ENCODE data around the gene GRM1.

GRM1 gene

DNA sequence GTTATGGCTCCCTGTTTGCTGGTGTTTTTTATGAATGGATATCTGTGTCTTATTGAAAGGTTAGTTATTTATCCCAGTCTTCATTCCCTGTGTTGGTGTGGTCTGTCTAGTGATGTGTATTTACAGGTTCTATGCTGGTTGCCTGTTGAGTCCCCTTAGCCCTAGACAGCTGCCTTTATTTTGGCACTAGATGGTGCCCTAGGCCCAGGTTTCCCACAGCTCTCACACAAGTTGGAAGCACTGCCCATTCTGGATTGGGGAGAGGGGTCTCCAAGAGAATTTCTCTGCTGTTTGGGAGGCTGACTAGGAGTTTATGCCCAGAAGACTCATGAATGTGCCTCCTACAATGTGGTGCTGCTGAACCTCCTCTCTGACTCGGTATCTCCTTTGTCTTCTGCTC lies 12.4 kb downstream of the GRM1 start:
- Histone ChIP-seq H3K27ac (ENCODE audit: insufficient read depth, low read depth, low read length, poor library complexity, severe bottlenecking) (no peak overlapping the region), H3K4me1 (ENCODE audit: control insufficient read depth, insufficient read depth, low read length) (no peaks in the 10 kb centered on the region), H3K36me3 (ENCODE audit: control insufficient read depth, insufficient read depth, low read length) (no peaks in the 10 kb centered on the region), H3K4me3 (ENCODE audit: insufficient read depth, low read depth, low read length) (no peak overlapping the region), H3K9me3 (ENCODE audit: control insufficient read depth, low read length) (peaks cover 3% of the 10 kb centered on the region), H3K27me3 (ENCODE audit: control insufficient read depth, insufficient read depth, low read length, poor library complexity, severe bottlenecking) (no peaks in the 10 kb centered on the region)
- WGBS, 2 experiments: 82 to 90% methylated on average over 1 of the region's 1 CpG

DNA sequence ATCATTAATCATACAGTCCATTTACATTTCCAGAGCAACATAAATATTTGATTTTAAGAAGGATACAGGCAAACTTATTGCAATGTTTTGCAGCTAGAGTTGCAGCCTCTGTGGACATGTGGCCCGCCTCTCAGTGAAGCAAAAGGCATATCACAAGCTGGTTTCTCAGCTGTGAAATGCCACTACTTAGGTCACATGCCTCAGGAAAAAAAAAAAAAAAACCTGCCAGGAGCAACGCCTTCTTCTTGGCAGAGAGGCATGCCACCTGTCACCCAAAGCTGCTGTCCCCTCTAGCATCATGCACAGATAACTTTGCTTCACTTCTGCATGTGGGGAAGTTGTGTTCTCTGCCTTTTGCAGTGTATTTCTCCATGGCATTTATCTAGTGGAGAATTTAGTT lies 18.5 kb downstream of the GRM1 start:
- H3K4me3 ChIP-seq (ENCODE audit: insufficient read depth, low read depth, low read length): no peak overlapping the region
- H3K4me1 ChIP-seq (ENCODE audit: control insufficient read depth, insufficient read depth, low read length): no peaks in the 10 kb centered on the region
- H3K36me3 ChIP-seq (ENCODE audit: control insufficient read depth, insufficient read depth, low read length): no peaks in the 10 kb centered on the region
- H3K27me3 ChIP-seq (ENCODE audit: control insufficient read depth, insufficient read depth, low read length, poor library complexity, severe bottlenecking): no peaks in the 10 kb centered on the region
- H3K9me3 ChIP-seq (ENCODE audit: control insufficient read depth, low read length): no peaks in the 10 kb centered on the region
- H3K27ac ChIP-seq (ENCODE audit: insufficient read depth, low read depth, low read length, poor library complexity, severe bottlenecking): no peak overlapping the region
- WGBS, 2 experiments: 74 to 82% methylated on average over 2 of the region's 2 CpGs

DNA sequence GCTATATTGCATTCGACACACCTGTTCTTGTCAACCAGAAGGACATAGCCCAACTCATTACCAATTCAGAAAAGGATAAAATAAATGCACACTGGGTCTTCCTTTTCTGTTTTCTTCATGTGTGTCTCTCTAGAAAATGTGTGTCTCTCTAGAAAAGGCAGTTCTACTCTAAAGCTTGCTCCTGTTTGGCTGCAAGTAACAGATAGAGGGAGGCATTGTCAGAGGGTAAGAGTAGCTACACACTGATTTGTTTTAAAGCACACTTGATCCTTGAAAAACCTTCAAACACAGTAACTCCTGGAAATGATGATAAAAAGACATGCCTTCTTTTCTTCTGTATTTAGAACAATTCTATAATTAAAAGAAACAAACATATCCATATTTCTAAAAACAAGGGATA lies 21.3 kb downstream of the GRM1 start:
- Histone ChIP-seq H3K4me3 (ENCODE audit: insufficient read depth, low read depth, low read length) (no peak overlapping the region), H3K27ac (ENCODE audit: insufficient read depth, low read depth, low read length, poor library complexity, severe bottlenecking) (no peak overlapping the region), H3K9me3 (ENCODE audit: control insufficient read depth, low read length) (no peaks in the 10 kb centered on the region), H3K27me3 (ENCODE audit: control insufficient read depth, insufficient read depth, low read length, poor library complexity, severe bottlenecking) (no peaks in the 10 kb centered on the region), H3K4me1 (ENCODE audit: control insufficient read depth, insufficient read depth, low read length) (no peaks in the 10 kb centered on the region), H3K36me3 (ENCODE audit: control insufficient read depth, insufficient read depth, low read length) (no peaks in the 10 kb centered on the region)
- 86 to 94% methylated on average over 1 of the region's 1 CpG for WGBS, 2 experiments

DNA sequence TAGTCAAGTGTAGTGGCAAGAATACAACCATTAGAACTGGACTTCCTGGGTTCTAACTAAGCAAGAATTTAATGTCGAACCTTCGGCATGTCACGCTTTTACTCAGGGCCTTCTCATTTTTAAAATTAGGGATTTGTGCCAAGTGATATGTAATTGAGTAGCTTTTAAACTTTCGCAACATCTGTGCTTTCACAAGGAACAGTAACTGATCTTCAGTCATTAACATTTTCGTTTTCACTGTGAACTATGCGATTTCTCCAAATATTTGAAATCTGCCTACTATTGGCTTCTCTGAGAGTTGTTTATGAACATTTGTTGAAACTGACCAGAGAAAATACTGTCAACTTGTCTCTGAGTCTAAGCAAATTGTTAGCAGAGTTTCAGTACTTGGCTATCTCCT lies 27.6 kb downstream of the GRM1 start:
- Histone ChIP-seq H3K27me3 (ENCODE audit: control insufficient read depth, insufficient read depth, low read length, poor library complexity, severe bottlenecking) (no peaks in the 10 kb centered on the region), H3K27ac (ENCODE audit: insufficient read depth, low read depth, low read length, poor library complexity, severe bottlenecking) (no peak overlapping the region), H3K4me3 (ENCODE audit: insufficient read depth, low read depth, low read length) (no peak overlapping the region), H3K36me3 (ENCODE audit: control insufficient read depth, insufficient read depth, low read length) (no peaks in the 10 kb centered on the region), H3K9me3 (ENCODE audit: control insufficient read depth, low read length) (no peaks in the 10 kb centered on the region), H3K4me1 (ENCODE audit: control insufficient read depth, insufficient read depth, low read length) (no peaks in the 10 kb centered on the region)
- WGBS, 2 experiments: 93 to 96% methylated on average over 5 of the region's 6 CpGs

GRCh38 chr6:146065690-146066089 lies 36.8 kb downstream of the GRM1 start:
- no peaks in the 10 kb centered on the region for H3K9me3 ChIP-seq (ENCODE audit: control insufficient read depth, low read length)
- no peaks in the 10 kb centered on the region for H3K4me1 ChIP-seq (ENCODE audit: control insufficient read depth, insufficient read depth, low read length)
- 97 to 100% methylated on average over 1 to 2 of the region's 2 CpGs for WGBS, 2 experiments
- no peaks in the 10 kb centered on the region for H3K36me3 ChIP-seq (ENCODE audit: control insufficient read depth, insufficient read depth, low read length)
- no peaks in the 10 kb centered on the region for H3K27me3 ChIP-seq (ENCODE audit: control insufficient read depth, insufficient read depth, low read length, poor library complexity, severe bottlenecking)
- H3K4me3 ChIP-seq (ENCODE audit: insufficient read depth, low read depth, low read length): no peak overlapping the region
- H3K27ac ChIP-seq (ENCODE audit: insufficient read depth, low read depth, low read length, poor library complexity, severe bottlenecking): no peak overlapping the region

GRCh38 chr6:146066506-146066905 lies 37.6 kb downstream of the GRM1 start:
- H3K4me1 ChIP-seq (ENCODE audit: control insufficient read depth, insufficient read depth, low read length): no peaks in the 10 kb centered on the region
- no peaks in the 10 kb centered on the region for H3K27me3 ChIP-seq (ENCODE audit: control insufficient read depth, insufficient read depth, low read length, poor library complexity, severe bottlenecking)
- H3K9me3 ChIP-seq (ENCODE audit: control insufficient read depth, low read length): no peaks in the 10 kb centered on the region
- no peak overlapping the region for H3K27ac ChIP-seq (ENCODE audit: insufficient read depth, low read depth, low read length, poor library complexity, severe bottlenecking)
- no peak overlapping the region for H3K4me3 ChIP-seq (ENCODE audit: insufficient read depth, low read depth, low read length)
- WGBS, 2 experiments: 68 to 74% methylated on average over 1 of the region's 1 CpG
- no peaks in the 10 kb centered on the region for H3K36me3 ChIP-seq (ENCODE audit: control insufficient read depth, insufficient read depth, low read length)

- H3K27ac ChIP-seq (ENCODE audit: insufficient read depth, low read depth, low read length, poor library complexity, severe bottlenecking): no peak overlapping the region
- H3K4me3 ChIP-seq (ENCODE audit: insufficient read depth, low read depth, low read length): no peak overlapping the region
- no peaks in the 10 kb centered on the region for H3K4me1 ChIP-seq (ENCODE audit: control insufficient read depth, insufficient read depth, low read length)
- H3K27me3 ChIP-seq (ENCODE audit: control insufficient read depth, insufficient read depth, low read length, poor library complexity, severe bottlenecking): no peaks in the 10 kb centered on the region
- H3K36me3 ChIP-seq (ENCODE audit: control insufficient read depth, insufficient read depth, low read length): no peaks in the 10 kb centered on the region
- no peaks in the 10 kb centered on the region for H3K9me3 ChIP-seq (ENCODE audit: control insufficient read depth, low read length)
- 92 to 100% methylated on average over 2 of the region's 2 CpGs for WGBS, 2 experiments
These were observed 42.9 kb downstream of the GRM1 start for GRCh38 chr6:146071781-146072180.

DNA sequence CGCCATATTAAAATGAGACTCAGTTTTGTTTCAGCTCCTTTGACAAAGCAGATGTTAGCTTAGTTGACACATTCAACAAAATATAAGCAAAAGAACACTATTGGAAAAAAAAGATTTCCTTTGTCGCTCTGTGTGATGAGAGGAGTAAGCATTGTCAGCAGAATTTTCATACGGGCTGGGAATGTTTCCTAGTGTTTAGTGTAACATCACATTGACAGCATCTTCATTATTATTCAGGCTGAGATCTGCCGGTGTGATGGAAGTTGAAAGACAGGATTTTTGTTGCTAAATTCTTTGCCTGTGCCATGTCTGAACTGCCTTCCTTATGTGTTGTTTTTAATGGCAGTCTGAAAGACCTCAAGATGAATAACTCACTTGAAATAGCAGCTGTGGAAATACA lies 49.1 kb downstream of the GRM1 start:
- no peaks in the 10 kb centered on the region for H3K27me3 ChIP-seq (ENCODE audit: control insufficient read depth, insufficient read depth, low read length, poor library complexity, severe bottlenecking)
- no peaks in the 10 kb centered on the region for H3K4me1 ChIP-seq (ENCODE audit: control insufficient read depth, insufficient read depth, low read length)
- H3K4me3 ChIP-seq (ENCODE audit: insufficient read depth, low read depth, low read length): no peak overlapping the region
- 66 to 77% methylated on average over 4 of the region's 4 CpGs for WGBS, 2 experiments
- no peaks in the 10 kb centered on the region for H3K36me3 ChIP-seq (ENCODE audit: control insufficient read depth, insufficient read depth, low read length)
- H3K27ac ChIP-seq (ENCODE audit: insufficient read depth, low read depth, low read length, poor library complexity, severe bottlenecking): no peak overlapping the region
- H3K9me3 ChIP-seq (ENCODE audit: control insufficient read depth, low read length): no peaks in the 10 kb centered on the region

DNA sequence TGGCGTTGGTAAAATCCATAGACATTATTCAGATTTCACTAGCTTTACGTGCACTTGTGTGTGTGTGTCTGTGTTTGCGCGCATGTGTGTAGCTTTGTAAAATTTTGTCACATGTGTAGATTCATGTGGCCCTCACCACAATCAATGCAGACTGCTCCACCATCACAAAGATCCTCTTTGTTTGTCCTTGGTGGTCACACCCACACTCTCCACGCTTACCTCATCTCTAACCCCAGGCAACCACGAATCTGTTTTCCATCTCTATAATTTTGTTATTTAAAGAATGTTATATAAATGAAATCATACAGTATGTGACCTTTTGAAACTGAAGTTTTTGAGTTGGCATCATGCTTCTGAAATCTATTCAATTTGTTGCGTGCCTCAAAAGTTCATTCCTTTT lies 58.5 kb downstream of the GRM1 start:
- H3K27ac ChIP-seq (ENCODE audit: insufficient read depth, low read depth, low read length, poor library complexity, severe bottlenecking): no peak overlapping the region
- no peaks in the 10 kb centered on the region for H3K36me3 ChIP-seq (ENCODE audit: control insufficient read depth, insufficient read depth, low read length)
- no peaks in the 10 kb centered on the region for H3K4me1 ChIP-seq (ENCODE audit: control insufficient read depth, insufficient read depth, low read length)
- H3K27me3 ChIP-seq (ENCODE audit: control insufficient read depth, insufficient read depth, low read length, poor library complexity, severe bottlenecking): no peaks in the 10 kb centered on the region
- H3K9me3 ChIP-seq (ENCODE audit: control insufficient read depth, low read length): no peaks in the 10 kb centered on the region
- H3K4me3 ChIP-seq (ENCODE audit: insufficient read depth, low read depth, low read length): no peak overlapping the region
- WGBS, 2 experiments: 96 to 99% methylated on average over 5 to 6 of the region's 7 CpGs

DNA sequence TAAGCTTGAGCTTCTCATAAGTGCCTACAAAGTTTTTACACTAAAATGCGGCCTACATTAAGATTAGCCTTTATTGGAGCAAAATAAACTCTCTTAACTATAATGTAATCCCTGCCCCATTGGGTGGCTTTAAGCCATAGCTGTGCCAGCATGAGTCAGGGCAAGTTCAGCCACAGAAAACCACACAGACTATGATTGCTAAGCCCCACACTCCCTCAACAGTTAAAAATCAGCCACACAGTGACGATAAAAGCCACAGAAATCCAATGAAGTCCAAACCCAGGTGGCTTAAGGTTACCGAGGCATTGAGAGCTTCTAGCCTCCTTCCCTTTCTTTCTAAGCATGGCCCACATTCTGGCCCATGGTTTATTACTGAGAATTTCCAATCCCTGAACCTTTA lies 61.6 kb downstream of the GRM1 start:
- no peaks in the 10 kb centered on the region for H3K27me3 ChIP-seq (ENCODE audit: control insufficient read depth, insufficient read depth, low read length, poor library complexity, severe bottlenecking)
- WGBS, 2 experiments: 94 to 97% methylated on average over 3 of the region's 3 CpGs
- H3K4me3 ChIP-seq (ENCODE audit: insufficient read depth, low read depth, low read length): no peak overlapping the region
- H3K36me3 ChIP-seq (ENCODE audit: control insufficient read depth, insufficient read depth, low read length): no peaks in the 10 kb centered on the region
- H3K9me3 ChIP-seq (ENCODE audit: control insufficient read depth, low read length): no peaks in the 10 kb centered on the region
- H3K4me1 ChIP-seq (ENCODE audit: control insufficient read depth, insufficient read depth, low read length): no peaks in the 10 kb centered on the region
- H3K27ac ChIP-seq (ENCODE audit: insufficient read depth, low read depth, low read length, poor library complexity, severe bottlenecking): no peak overlapping the region

- Histone ChIP-seq H3K27ac (ENCODE audit: insufficient read depth, low read depth, low read length, poor library complexity, severe bottlenecking) (no peak overlapping the region), H3K4me1 (ENCODE audit: control insufficient read depth, insufficient read depth, low read length) (no peaks in the 10 kb centered on the region), H3K27me3 (ENCODE audit: control insufficient read depth, insufficient read depth, low read length, poor library complexity, severe bottlenecking) (no peaks in the 10 kb centered on the region), H3K4me3 (ENCODE audit: insufficient read depth, low read depth, low read length) (no peak overlapping the region), H3K36me3 (ENCODE audit: control insufficient read depth, insufficient read depth, low read length) (no peaks in the 10 kb centered on the region), H3K9me3 (ENCODE audit: control insufficient read depth, low read length) (no peaks in the 10 kb centered on the region)
- 74 to 95% methylated on average over 2 to 3 of the region's 3 CpGs for WGBS, 2 experiments
These were observed 64.3 kb downstream of the GRM1 start for GRCh38 chr6:146092961-146093686.
